Sigmoid colon (tissue), 7 donors: ENCODE results near the gene BIVM. TPM values are rescaled to one million over a fixed set of nuclear protein-coding genes. Genes with fewer than 3 reads are reported as not detected.

Experiments
- DNase-seq: peaks from one replicate; pipeline ENCODE4 v3.0.0-alpha.2; 2019
- H3K27ac ChIP-seq, 4 donors: fragments of 200-600 bp; sonication (generic); one replicate each; pipeline ENCODE4 v1.5.1; 2016 to 2019; ENCODE audit warnings: mild to moderate bottlenecking in 1 of 4
- H3K27me3 ChIP-seq, 3 donors: fragments of 200-600 bp; sonication (generic); one replicate each; pipeline ENCODE4 v1.5.1; 2019; ENCODE audit warnings: mild to moderate bottlenecking in 1 of 3
- H3K36me3 ChIP-seq, 4 donors: fragments of 200-600 bp; sonication (generic); one replicate each; pipeline ENCODE4 v1.5.1; 2016 to 2019
- H3K4me1 ChIP-seq, 4 donors: fragments of 200-600 bp; sonication (generic); one replicate each; pipeline ENCODE4 v1.5.1; 2017 to 2019
- H3K4me3 ChIP-seq, 4 donors: fragments of 200-600 bp; sonication (generic); one replicate each; pipeline ENCODE4 v1.5.1; 2017 to 2019; ENCODE audit warnings: mild to moderate bottlenecking in 2 of 4, moderate library complexity in 1 of 4
- H3K9me3 ChIP-seq, 4 donors: fragments of 200-600 bp in 3 of 4; sonication (generic) in 3 of 4; one replicate each; pipeline versions ENCODE4 v1.5.1 to v1.6.1; 2013 to 2019
- CTCF ChIP-seq, 4 experiments: fragments of 450-650 bp in 3 of 4; fragments of 200-600 bp in 1 of 4; IDR thresholded peaks; one replicate each; pipeline ENCODE4 v1.5.1; 2016 to 2019; ENCODE audit warnings: antibody characterized with exemption in 4 of 4, mild to moderate bottlenecking in 3 of 4, moderate library complexity in 2 of 4
- EP300 ChIP-seq, 4 donors: sonication (generic); formaldehyde crosslinking; IDR thresholded peaks; one replicate each; pipeline ENCODE4 v1.6.1; 2017; ENCODE audit warnings: antibody characterized with exemption in 4 of 4
- POLR2A ChIP-seq, 2 donors: fragments of 450-650 bp; IDR thresholded peaks; one replicate each; pipeline ENCODE4 v1.6.1; 2016; ENCODE audit warnings: antibody characterized with exemption in 2 of 2, mild to moderate bottlenecking in 2 of 2, moderate library complexity in 2 of 2
- POLR2AphosphoS5 ChIP-seq, 4 donors: sonication (generic); formaldehyde crosslinking; IDR thresholded peaks; one replicate each; pipeline ENCODE4 v1.6.1; 2017; ENCODE audit warnings: antibody characterized with exemption in 4 of 4
- WGBS, 2 donors: extraction: QIAGEN DNeasy Blood & Tissue Kit; methylation state at CpG; one replicate each; pipeline ENCODE4 v1.1.7; 2013; 5-methylcytosine and 5-hydroxymethylcytosine counted together
- intact Hi-C: fragments of 100-400 bp; cut with DNase I; formaldehyde crosslinking; loops from one replicate; pipeline ENCODE4 v1.15.1; 2023
- polyA plus RNA-seq, 3 donors: library from polyadenylated mRNA; stranded (reverse); fragments of 200-250 nt; gene quantifications; one replicate each; pipeline ENCODE4 v1.2.3, GENCODE V29; 2013
- total RNA-seq, 4 donors: library from RNA; depleted of rRNA; stranded (reverse); fragments of >200 nt; gene quantifications; one replicate each; pipeline ENCODE4 v1.1.0, GENCODE V29; 2016
- donor health status: healthy with polysubstance abuse.
- donor health status: Bipolar disorder and iron deficiency.
- donor health status: healthy.

Gene BIVM
- total and polyA plus RNA-seq, 7 donors, result 5.4 to 31.0 (median 14.8) TPM

- intact Hi-C loops, result no loop called here
- Histone ChIP-seq H3K27me3 (no peaks in the 10 kb centered on the region), H3K4me3 (no peak overlapping the region), H3K27ac (no peak overlapping the region), H3K9me3 (no peaks in the 10 kb centered on the region), H3K36me3 (peaks cover 0 to 71% (median 9%) of the 10 kb centered on the region in 4 donors), H3K4me1 (no peaks in the 10 kb centered on the region)
- no peak for DNase-seq
- 48% methylated on average over 4 of the region's 4 CpGs for WGBS, 2 donors
- TF ChIP-seq POLR2A (IDR thresholded peaks at IDR 0.05) (no peak), EP300 (IDR thresholded peaks at IDR 0.05) (no peak), CTCF (IDR thresholded peaks at IDR 0.05) (no peak), POLR2AphosphoS5 (IDR thresholded peaks at IDR 0.05) (no peak)
These were observed 40.1 kb downstream of the BIVM start for GRCh38 chr13:102838982-102839381.

GRCh38 chr13:102839462-102839861, 40.5 kb downstream of the BIVM start:
- Histone ChIP-seq H3K36me3 (peaks cover 0 to 67% (median 9%) of the 10 kb centered on the region in 4 donors), H3K27me3 (no peaks in the 10 kb centered on the region), H3K27ac (no peak overlapping the region), H3K4me3 (no peak overlapping the region), H3K9me3 (no peaks in the 10 kb centered on the region), H3K4me1 (no peaks in the 10 kb centered on the region)
- DNase-seq, result no peak
- intact Hi-C loops, result no loop called here
- TF ChIP-seq EP300 (IDR thresholded peaks at IDR 0.05) (no peak), POLR2AphosphoS5 (IDR thresholded peaks at IDR 0.05) (no peak)
- WGBS, 2 donors, result 94 to 95% methylated on average over 5 of the region's 5 CpGs

- no peak for DNase-seq
- 0 to 2% methylated on average over 13 of the region's 13 CpGs for WGBS, 2 donors
- H3K4me1 ChIP-seq, result peaks cover 0 to 31% (median 20%) of the 10 kb centered on the region in 4 donors
- H3K9me3 ChIP-seq, result no peaks in the 10 kb centered on the region
- H3K36me3 ChIP-seq, result peaks cover 0 to 10% (median 0%) of the 10 kb centered on the region in 4 donors
- H3K27me3 ChIP-seq, result no peaks in the 10 kb centered on the region
- H3K27ac ChIP-seq, result peak overlapping the region; percentile 94 to 98 (median 96)
- peak overlapping the region; percentile 72 to 87 (median 78) for H3K4me3 ChIP-seq
- intact Hi-C loops, result loop anchor here (1.0 to 5.0 kb wide), 3 partner anchors 73 to 453 kb away; partner anchors contain the start of genes TEX30 and TPP2
- no peak for TF ChIP-seq EP300 (IDR thresholded peaks at IDR 0.05)
- TF ChIP-seq POLR2AphosphoS5 (IDR thresholded peaks at IDR 0.05), result no peak
- TF ChIP-seq CTCF (IDR thresholded peaks at IDR 0.05), result no peak
- TF ChIP-seq POLR2A (IDR thresholded peaks at IDR 0.05), result no peak
These were observed 46.3 kb downstream of the BIVM start for GRCh38 chr13:102845289-102845629.

GRCh38 chr13:102845630-102846260, 46.8 kb downstream of the BIVM start, which contains the start of gene ERCC5:
Gene ERCC5 (plus strand): TSS chr13:102846032. CDS start chr13:102846267, 235 bp downstream.
- H3K36me3 ChIP-seq, result peaks cover 0 to 5% (median 0%) of the 10 kb centered on the region in 4 donors

More at GRCh38 chr13:102845630-102846260, 46.8 kb downstream of the BIVM start, which contains the start of gene ERCC5:
- DNase-seq, result peak; percentile 97
- no peaks in the 10 kb centered on the region for H3K27me3 ChIP-seq
- H3K27ac ChIP-seq, result peak within 1 kb of the TSS; percentile 94 to 98 (median 96)
- H3K9me3 ChIP-seq, result no peaks in the 10 kb centered on the region
- peaks cover 0 to 31% (median 20%) of the 10 kb centered on the region in 4 donors for H3K4me1 ChIP-seq
- intact Hi-C loops, result loop anchor here (1.0 to 5.0 kb wide), 4 partner anchors 47 to 453 kb away; partner anchors contain the start of genes BIVM, POGLUT2, TEX30 and TPP2
- TF ChIP-seq POLR2AphosphoS5 (IDR thresholded peaks at IDR 0.05) (peak; percentile 91 to 97 (median 94)), CTCF (IDR thresholded peaks at IDR 0.05) (no peak), POLR2A (IDR thresholded peaks at IDR 0.05) (peak in 1 of 2 donors; percentile 65), EP300 (IDR thresholded peaks at IDR 0.05) (peak in 1 of 4 donors; percentile 78)
- H3K4me3 ChIP-seq, result peak within 1 kb of the TSS; percentile 72 to 87 (median 78)
- WGBS, 2 donors, result 0% methylated on average over 49 of the region's 49 CpGs
